Suppressor macrophage (primary cell): ENCODE measurements around the gene MSH2.
"Not testable (repeated sequence)": the region's sequence is repeated elsewhere in the genome, so short reads cannot be mapped to it uniquely, and the experiment has no call there.

ENCODE experiments used
- DNase-seq, 4 experiments: peaks; one replicate each; pipeline ENCODE4 v3.0.0-alpha.2; 2020 to 2022

Gene MSH2

GRCh38 chr2:47484396-47484795, 81.4 kb downstream of the MSH2 start:
- no peak for DNase-seq

GRCh38 chr2:47485177-47485576, 82.2 kb downstream of the MSH2 start:
- DNase-seq = no peak

DNA sequence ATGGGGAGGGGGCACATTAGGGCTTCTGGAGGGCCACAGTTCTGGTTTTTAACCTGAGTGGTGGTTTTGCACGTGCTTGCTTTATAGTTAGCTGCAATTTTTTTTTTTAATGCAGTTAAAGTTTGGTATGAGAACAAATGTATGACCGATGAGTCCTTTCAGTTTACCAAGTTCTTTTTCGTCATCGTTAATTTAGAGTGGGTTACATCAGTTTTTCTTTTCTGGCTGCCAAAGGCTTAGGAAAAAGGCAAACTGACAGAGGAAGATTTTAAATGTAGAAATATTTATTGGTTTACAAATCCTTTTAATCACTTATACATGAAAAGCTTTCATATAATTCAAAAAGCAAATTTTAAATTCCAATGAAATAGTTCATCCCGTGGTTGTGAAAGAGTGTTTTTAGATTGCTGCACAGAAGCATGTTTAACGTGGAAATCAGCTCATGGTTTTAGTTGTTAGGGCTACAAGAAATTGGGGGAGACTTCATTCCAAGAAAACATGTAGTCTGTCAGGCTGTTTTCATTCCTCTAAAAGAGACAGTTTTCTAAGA, 82.9 kb downstream of the MSH2 start:
- DNase-seq = no peak

DNA sequence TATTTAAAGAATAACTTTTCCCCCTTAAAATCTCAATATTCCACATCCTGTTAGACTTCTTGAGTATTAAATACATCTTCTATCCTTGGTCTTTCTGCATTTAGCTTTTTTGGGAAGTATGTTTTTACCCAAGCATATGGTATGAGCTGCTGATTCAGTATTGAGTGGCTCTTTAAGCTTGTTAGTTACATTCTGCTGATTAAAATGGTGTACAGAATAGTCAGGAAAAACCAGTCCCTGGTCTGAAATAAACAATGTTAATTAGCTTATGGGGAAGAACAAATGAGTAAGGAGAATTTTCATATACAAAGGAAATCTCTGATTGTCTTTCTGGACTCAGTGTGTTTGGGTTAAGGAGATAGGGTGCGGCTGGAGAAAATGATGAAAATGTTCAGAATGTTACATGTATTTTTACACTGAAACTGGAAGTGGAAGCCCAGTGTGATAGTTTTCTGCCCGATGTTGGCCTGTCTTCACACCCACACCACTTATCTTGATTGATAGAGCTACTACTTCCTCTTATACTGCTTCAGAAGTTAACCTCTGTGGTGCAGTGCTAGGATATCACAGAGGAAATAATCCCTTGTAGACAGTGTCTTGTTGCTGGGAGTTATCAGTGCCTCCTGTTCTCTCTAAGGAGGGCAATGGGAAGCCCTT, 84.0 kb downstream of the MSH2 start:
- DNase-seq = peak; percentile 19 to 71 (median 52)

DNA sequence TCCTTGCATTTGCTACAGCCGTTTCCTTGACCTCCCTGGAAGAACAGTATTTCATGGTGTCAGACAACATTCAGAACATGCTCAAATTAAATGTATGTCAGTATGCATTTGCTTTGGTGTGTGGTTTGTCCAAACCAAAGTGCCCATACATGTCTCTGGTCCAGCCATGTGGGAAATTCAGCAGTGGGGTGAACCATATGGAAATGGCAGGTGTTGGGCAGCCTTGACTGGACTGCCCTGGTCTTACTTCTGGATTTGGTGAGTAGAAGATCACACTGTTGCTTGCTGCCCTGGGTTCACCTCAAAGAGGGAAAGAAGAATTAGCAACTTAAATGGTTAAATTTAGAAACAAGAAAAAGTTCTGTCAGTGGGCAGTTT, 84.5 kb downstream of the MSH2 start:
- DNase-seq = no peak

GRCh38 chr2:47488870-47489584, 86.1 kb downstream of the MSH2 start:
- DNase-seq = no peak

DNA sequence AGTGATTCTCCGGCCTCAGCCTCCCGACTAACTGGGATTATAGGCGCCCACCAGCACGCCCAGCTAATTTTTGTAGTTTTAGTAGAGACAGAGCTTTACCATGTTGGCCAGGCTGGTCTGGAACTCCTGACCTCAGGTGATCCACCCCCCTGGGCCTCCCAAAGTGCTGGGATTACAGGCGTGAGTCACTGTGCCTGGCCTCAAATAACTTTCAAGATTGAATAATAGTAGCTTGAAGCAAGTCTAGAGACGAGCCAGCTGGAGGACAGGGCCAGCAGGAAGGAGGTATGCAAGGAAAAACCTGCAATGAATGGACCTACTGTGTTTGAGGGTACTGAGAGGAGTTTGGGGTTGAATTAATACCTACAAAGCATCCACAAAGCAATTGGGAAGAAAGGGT, 87.5 kb downstream of the MSH2 start:
- no peak for DNase-seq

DNA sequence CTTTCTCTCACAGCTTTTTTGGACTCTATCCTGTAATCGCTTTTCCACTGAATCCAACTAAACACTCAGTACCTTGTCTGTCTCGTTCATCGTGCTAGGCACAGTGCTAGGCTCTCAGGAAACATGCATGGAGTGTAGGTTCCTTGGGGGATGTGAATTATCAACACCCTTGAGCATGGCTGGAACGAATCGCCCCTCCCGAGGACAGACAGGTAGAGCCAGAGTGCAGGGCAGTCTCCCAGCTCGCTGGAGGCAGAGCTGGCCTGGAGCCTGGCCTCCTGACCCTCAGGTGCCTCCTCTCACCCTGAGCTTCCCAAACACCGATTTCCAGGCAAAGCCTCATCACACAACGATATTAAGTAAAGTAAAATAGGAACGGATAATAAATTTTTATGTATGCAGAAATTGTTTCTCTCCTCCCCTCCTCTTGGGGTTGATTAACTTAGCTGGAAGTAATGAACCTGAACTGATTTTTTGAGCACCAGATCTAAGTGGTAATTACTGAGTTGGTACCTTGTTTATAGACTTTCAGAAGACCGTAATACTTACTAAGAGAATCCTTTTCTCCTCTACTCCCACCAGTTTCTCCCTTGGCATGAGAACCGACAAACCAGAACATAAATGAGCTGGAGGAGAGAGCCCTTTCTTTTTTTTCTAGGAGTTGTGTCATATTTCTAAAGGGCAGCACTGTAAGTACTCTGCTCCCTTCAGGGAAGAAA, 90.5 kb downstream of the MSH2 start:
- no peak for DNase-seq

- DNase-seq = no peak
Measured at GRCh38 chr2:47494267-47495130, 91.5 kb downstream of the MSH2 start.

GRCh38 chr2:47497843-47498460, 95.0 kb downstream of the MSH2 start:
- no peak for DNase-seq

DNA sequence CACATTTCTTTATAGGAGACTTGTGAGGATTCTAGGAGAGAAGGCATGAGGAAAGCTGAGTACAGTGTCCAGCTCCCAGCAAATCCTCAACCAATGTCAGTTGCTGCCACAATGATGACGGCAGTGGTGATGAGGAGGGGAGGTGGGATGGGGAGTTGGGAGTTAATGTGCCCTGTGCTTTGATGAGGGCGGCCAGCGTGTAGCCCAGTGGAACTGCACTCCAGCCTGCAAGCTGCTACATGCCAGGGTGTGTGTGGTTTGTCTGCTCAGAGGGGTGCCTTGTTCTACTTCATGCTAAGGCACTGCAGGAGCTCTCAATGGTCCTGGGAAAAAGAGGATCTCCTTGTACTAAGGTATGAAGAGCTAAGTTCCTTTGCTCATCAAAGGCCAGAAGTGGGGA, 96.1 kb downstream of the MSH2 start:
- DNase-seq = no peak

DNA sequence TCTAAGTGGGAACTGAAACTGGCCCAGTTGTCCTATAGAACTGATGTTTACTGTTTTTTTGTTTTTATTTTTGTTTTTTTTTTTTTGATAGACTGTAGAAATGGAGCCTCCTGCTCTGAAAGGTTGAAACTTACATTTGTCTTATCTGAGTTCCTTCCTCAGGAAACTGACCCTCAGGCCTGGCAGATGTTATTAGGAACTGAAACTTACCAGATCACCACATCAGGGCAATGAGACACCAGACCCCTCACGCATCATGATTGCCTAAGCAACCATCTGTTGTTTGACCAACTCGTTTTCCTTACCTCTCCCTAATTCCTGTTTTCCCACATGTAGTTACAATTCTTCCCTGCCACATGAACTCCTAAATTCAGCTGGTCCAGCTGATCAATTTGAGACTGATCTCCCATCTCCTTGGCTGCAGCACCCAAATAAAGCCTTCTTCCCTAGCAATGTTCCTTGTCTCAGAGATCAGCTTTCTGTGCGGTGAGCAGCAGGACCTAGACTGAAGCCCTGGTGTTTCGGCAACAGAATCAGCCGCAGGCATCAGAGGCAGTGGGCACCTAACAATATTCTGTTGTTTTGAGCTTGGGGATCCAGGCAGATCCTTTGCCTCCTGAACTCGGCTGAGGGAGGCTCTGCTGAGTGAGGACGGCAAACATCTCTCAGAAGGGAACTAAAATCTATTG, 96.8 kb downstream of the MSH2 start:
- DNase-seq = no peak

GRCh38 chr2:47501374-47502200, 98.6 kb downstream of the MSH2 start:
- no peak for DNase-seq

DNA sequence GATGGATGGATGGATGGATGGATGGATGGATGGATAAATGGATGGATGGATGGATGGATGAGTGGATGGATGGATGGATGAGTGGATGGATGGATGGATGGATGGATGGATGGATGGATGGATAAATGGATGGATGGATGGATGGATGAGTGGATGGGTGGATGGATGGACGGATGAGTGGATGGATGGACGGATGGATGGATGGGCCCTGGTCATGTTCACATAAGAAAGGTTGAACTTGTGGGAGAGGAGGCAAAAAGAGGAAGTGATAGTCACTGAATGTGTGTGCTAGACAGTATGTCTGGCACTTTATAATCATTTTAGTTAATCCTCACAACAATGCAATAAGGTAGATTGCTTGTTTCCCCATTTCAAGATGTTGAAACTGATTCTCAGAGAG, 99.5 kb downstream of the MSH2 start:
- DNase-seq = not testable (repeated sequence)

- no peak for DNase-seq
Measured at GRCh38 chr2:47503481-47504070, 100.6 kb downstream of the MSH2 start.

DNA sequence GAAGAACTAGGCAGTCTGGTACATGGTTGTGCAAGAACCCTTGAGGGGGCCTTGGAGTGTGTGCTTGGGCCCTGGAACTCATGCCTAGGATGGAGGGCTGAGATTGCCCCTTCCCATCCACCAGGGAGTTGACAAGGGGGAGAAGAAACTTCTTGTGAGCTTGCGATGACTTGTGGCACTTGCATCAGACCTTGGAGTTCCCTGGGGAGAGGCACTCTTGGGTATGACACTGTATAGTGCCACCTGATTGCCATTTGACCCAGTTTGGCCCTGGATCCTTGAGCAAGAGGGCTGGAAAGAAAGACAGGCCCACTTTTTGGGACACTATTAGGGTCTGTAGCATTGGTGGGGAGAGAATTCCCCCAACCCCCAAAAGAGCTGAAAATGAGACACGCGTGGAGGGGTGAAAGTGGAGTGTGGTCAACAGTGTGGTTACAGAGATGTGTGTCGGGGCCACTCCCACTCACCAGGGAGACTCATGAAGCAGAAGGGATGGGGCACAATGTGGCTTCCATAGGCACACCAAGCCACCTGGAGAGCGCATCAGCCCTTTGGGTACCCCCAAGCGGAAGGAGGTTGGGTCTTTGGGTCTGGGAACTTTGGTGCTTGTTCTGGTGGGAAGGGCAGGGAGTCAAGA, 101.3 kb downstream of the MSH2 start:
- no peak for DNase-seq

DNA sequence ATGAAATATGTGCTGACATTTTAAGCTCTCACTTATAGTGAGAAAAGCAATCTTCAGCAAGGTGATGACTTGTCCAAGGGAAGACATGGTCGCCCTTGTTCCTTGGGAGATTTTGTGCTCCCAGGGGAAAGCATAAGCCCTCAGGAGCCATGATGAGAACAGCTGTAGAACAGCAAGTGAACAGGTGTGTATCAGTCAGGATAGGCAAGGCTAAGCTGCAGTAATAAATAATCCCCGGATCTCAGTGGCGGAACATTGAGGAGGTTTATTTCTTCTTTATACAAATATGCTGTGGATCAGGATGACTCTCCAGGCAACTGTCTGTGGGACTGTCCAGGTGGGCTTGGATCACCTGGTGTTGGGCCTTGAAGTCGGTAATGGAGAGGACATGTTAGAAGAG, 103.1 kb downstream of the MSH2 start:
- no peak for DNase-seq

- no peak for DNase-seq
Measured at GRCh38 chr2:47506436-47506835, 103.5 kb downstream of the MSH2 start.

GRCh38 chr2:47508080-47508479, 105.1 kb downstream of the MSH2 start:
- DNase-seq = no peak

GRCh38 chr2:47508641-47509040, 105.7 kb downstream of the MSH2 start:
- no peak for DNase-seq
